T-helper 1 cell treated with Interleukin-12 subunit alpha and Interleukin-12 subunit beta and Interleukin-4 antibody, amounts not matched to agents 30 ng/mL and 1 ng/mL, for 36 hours (primary cell): ENCODE results near the gene WDHD1. TPM values are rescaled to one million over a fixed set of nuclear protein-coding genes. Genes with fewer than 3 reads are reported as not detected.
"Not testable (repeated sequence)": the region's sequence is repeated elsewhere in the genome, so short reads cannot be mapped to it uniquely, and the experiment has no call there.

ENCODE experiments used
- intact Hi-C: fragments of 100-400 bp; cut with micrococcal nuclease; formaldehyde crosslinking; loops from one replicate; pipeline ENCODE4 v1.15.1; 2024
- total RNA-seq: library from RNA; stranded (reverse); gene quantifications from 2 replicates; pipeline ENCODE4 v1.2.3, GENCODE V29; 2022

WDHD1 gene
- total RNA-seq, 1 donor from 2014 or later: 30.5 TPM

DNA sequence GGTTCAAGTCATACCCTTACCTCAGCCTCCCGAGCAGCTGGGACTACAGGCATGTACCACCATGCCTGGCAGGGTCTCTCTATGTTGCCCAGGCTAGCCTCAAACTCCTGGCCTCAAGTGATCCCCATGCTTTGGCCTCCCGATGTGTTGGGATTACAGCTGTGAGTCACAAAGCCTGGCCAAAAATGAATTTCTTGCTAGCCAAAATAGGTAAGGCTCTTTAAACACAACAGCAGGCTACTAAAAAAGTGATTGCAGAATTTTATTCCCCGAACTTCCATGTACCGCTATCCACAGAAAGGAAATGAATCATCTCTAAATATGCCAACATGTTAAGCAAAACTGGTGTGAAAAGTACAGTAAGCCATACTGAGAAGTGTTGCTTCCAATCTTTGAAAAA is 50.6 kb downstream of the WDHD1 start:
- intact Hi-C loops: no loop called here

DNA sequence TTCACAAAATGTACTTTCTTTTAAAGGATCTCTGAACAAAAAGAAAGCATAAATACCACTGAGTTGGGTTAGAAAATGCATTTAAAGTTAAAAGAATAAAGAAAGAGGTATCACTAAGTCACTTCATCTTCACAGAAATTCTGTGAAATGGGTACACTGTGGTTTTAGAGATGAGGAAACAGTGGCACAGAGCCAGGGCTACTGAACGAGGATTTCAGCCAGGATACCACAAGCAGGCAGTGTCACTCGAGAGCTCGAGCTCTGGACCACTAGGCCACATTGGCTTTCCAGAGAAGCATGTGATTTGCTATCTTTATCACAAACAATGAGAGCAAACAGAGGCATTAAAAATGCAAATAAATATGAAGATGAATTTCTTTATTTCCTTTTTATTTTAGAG is 51.0 kb downstream of the WDHD1 start:
- intact Hi-C loops: no loop called here

DNA sequence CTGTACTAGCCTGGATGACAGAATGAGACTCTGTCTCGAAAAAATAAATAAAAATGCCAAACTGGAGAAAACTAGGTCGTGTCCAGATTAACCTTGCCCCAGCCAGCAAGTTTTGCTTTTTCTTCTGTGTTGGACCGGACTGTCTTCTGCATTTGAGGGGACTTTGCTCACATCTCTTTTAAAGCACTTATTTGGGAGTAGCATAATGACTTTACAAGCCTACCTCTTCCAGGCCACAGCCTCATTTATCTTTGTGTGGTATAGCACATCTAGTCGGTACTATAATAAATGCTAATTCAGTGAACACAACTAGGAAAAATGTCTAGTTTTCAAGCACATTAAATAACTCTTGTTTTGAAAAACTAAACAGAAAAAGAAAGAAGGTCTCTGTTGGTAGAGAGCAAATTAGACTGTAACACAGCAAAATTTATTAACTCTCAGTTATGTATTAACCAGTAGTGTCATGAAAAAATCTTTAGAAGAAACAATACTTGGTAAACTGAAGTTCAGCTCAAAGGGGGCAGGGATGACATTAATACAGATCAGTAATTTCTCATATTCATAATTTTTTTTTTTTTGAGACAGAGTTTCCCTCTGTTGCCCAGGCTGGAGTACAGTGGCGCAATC is 52.0 kb downstream of the WDHD1 start:
- intact Hi-C loops: no loop called here

DNA sequence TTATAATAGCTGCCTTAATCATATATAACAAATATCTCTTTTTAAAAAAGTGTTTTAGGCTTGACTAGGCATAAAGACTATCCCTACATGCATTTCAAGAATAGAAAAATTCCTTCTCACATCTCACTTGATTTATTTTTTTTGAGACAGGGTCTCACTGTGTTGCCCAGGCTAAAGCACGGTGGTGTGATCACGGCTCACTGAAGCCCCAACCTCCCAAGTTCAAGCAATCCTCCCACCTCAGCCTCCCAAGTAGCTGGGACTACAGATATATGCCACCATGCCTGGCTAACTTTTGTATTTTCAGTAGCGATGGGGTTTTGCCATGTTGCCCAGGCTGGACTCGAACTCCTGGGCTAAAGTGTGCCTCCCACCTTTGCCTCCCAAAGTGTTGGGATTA is 59.4 kb downstream of the WDHD1 start:
- intact Hi-C loops: no loop called here

DNA sequence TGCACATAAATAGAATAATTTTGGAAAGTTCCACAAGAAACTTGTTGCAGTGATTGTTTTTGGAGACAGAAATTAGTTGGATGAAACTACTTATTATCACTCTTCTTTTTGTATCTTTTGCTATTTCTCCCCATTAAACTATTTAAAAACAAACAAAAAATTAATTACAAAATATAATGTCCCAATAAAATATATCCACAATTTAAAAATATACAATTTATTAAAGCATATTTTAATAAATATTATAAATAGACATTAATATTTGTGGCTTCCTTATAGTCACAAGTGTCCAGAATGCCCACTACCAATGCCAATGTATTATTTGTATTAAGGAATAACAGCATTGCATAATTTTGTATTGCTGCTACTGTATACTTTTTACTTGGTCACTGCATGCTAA is 71.8 kb downstream of the WDHD1 start:
- intact Hi-C loops: no loop called here

DNA sequence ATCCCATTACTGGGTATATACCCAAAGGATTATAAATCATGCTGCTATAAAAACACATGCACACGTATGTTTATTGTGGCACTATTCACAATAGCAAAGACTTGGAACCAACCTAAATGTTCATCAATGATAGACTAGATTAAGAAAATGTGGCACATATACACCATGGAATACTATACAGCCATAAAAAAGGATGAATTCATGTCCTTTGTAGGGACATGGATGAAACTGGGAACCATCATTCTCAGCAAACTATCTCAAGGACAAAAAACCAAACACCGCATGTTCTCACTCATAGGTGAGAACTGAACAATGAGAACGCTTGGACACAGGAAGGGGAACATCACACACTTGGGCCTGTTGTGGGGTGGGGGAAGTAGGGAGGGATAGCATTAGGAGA is 73.3 kb downstream of the WDHD1 start:
- intact Hi-C loops: not testable (repeated sequence)

DNA sequence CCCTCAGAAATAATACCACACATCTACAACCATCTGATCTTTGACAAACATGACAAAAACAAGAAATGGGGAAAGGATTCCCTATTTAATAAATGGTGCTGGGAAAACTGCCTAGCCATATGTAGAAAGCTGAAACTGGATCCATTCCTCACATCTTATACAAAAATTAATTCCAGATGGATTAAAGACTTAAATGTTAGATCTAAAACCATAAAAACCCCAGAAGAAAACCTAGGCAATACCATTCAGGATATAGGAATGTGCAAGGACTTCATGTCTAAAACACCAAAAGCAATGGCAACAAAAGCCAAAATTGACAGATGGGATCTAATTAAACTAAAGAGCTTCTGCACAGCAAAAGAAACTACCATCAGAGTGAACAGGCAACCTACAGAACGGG is 74.1 kb downstream of the WDHD1 start:
- intact Hi-C loops: not testable (repeated sequence)

DNA sequence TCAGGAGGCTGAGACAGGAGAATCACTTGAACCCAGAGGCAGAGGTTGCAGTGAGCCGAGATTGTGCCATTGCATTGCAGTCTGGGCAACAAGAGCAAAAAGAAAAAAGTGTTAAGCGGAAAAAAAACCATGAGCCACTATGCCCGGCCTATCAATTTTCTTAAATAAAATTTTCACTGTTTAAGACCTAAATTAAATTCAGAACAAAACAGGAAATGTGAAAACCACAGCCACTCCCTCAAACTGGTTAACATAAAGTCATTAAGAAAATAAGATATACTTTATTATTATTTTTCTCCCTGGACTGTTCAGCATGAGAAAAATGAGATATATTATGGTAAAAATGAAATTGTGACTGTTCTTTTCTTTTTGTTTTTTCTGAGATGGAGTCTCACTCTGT is 79.7 kb downstream of the WDHD1 start:
- intact Hi-C loops: no loop called here

DNA sequence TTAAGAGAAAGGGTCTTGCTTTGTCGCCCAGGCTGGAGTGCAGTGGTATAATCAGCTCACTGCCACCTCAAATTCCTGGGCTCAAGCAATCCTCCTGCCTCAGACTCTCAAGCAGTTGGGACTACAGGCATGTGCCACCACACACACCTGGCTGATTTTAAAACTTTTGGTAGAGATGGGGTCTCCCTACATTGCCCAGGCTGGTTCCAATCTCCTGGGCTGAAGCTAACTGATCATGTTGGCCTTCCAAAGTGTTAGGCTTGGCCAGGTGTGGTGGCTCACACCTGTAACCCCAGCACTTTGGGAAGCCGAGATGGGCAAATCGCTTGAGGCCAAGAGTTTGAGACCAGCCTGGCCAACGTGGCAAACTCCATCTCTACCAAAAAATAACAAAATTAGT is 80.4 kb downstream of the WDHD1 start:
- intact Hi-C loops: no loop called here

DNA sequence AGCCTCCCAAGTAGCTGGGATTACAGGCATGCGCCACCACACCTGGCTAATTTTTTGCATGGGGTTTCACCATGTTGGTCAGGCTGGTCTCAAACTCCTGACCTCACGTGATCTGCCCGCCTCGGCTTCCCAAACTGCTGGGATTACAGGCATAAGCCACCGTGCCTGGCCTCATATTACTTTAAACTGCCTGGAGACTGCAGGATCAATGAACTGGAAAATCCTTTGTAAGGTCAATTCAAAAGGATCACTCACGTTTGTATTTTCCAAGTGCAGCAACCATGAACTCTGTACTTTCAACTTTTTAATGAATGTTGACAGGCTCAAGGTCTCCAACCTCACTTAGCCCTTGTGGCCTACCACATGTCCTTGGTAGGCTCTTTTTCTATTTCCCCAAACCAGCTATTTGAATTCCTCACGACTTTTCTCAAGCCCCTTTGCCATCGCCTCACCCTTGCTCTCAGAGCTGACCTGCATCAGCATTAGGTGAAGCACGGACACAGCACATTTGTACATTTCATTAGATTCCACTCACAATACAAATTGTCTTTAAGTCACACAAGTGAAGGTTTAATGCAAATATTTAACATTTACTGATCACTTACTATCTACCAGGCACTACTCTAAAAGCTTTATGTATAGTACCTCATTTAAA is 82.0 kb downstream of the WDHD1 start:
- intact Hi-C loops: no loop called here

DNA sequence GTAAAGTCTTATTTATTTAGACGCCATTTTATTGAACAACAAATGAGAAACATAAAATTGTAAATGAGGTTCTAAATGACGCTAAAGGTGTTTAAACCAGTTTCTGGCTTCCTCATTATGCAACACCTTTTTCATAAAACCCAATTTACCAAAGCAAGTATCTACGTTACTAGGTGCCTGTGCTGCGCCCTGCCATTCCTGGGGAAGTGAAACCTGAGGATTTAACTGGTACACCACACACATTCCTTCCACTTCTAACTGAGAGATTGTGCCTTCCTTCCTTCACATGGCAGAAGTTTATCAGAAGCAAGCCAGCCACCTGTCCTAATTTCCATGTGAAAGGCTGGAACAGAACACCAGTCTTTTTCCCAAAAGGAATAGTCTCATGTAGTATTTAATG is 84.0 kb downstream of the WDHD1 start:
- intact Hi-C loops: no loop called here

DNA sequence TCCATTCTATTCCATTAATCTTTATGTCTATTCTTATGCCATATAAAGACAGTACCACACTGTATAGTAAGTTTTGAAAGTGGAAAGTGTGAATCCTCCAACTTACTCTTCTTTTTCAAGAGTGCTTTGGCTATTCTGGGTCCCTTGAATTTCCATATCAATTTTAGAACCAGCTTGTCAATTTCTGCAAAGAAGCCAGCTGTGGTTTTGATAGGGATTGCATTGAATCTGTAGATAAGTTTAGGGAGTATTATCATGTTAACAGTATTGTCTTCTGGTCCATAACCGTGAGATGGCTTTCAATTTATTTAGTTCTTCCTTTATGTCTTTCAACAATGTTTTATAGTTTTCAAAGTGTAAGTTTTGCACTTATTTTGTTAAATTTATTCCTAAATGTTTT is 90.1 kb downstream of the WDHD1 start:
- intact Hi-C loops: no loop called here

DNA sequence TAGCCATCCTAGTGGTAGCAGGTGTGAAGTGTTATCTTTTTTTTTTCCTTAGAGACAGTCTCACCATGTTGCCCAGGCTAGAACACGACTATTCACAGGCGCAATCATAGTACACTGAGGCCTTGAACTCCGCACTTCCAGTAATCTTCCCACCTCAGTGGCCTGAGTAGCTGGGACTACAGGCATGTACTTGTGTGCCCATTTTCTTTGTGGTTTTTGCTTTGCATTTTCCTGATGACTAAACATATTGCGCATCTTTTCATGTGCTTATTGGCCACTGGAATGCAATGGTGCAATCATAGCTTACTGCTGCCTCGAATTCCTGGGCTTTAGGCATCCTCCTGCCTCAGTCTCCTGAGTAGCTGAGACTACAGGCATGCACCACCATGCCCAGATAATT is 90.9 kb downstream of the WDHD1 start:
- intact Hi-C loops: no loop called here

DNA sequence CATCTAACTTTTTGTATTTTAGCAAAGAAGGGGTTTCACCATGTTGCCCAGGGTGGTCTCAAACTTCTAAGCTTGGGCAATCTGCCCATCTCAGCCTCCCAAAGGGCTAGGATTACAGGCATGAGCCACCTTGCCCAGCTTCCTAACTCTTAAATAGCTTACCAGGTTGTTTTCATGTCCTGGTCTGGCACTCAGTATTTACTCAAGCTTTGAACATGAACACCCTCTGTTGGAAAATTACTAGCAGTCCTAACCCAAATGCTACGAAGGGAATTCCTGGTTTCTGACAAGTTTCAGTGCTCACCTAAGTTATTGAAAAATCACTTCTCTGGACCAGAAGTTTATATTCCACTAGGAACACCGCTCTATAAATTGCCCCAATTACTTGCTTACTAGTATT is 91.8 kb downstream of the WDHD1 start:
- intact Hi-C loops: no loop called here

DNA sequence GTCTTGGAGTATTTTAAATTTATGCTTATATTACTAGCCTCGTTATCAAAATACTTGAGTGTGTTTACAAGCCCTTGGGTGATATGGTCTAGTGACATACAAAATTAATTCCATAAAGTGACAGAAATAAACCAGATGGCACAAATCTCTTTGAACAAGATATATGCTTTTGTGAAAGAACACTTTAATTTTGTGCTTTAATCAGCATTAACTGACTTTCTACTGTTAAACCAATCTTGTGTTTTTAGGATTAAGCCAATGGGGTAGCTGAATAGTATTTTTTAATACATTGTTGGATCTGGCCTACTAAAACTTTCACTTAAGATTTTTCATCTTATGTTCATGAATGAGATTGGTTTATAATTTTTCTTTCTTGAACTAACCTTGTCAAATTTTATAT is 93.9 kb downstream of the WDHD1 start:
- intact Hi-C loops: no loop called here

DNA sequence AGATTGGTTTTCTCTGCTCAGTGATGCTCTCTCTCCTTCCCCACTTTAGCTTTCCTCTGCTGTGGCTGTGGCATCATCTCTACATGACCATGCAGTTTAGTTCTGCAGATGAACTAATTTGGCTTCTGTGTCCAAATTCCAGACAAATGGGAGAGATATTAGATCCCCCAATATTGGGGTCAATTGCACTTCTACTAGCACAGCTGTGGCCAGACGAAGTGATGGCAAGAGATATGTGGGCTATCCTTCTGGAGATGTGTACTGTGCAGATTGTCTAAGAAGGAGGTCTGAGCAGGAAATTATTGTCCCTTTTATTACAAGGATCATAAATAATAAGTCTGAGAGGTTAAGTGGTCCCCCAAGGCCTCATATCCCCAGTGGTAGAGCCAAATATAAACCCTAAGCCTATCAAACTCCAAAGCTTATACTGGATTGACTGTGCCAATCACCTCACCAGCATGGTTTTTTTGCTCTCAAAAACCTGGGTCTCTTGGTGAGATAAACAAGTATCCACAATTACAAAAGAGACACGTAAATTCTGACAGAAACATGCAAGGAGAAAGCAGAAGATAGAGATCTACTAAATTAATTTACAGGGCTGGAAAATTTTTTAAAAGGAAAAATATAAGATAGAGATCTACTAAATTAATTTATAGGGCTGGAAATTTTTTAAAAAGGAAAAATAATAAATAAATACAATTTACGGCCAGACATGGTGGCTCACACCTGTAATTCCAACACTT is 95.1 kb downstream of the WDHD1 start:
- intact Hi-C loops: no loop called here

DNA sequence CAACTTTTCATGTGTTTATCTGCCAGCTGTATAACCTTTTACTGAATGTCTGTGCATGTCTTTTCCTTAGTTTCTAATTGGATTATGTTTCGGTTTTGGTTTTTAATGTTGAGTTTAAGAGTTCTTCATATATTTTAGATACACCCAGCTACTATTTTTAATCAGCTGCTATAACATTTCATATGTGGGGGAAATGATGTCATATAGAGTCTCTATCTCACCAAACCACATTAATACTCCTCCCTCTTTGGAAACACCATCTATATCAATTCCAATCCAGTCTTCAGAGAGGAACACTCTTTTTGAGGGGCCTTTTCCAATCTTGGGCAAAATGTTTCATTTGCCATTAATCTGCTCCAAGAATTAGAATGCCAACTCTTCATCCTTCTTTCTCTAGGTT is 95.8 kb downstream of the WDHD1 start:
- intact Hi-C loops: no loop called here

DNA sequence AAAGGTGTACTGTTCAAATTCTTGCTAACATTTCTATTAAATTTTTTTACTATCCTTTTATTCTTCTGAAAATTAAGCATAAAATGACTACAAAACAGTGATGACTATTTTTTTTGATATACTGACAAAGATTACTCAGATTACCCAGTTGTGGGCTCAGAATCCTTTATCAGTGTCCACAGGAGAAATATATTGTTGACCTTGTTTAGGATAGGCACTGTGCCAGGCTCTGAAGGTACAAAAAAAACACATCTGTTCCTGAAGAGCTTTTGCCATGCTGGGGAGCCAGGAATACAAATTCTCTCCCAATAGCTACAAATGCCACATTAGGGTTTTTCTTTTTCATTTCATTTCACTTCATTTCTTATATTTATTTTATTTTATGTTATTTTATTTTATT is 97.3 kb downstream of the WDHD1 start:
- intact Hi-C loops: no loop called here

DNA sequence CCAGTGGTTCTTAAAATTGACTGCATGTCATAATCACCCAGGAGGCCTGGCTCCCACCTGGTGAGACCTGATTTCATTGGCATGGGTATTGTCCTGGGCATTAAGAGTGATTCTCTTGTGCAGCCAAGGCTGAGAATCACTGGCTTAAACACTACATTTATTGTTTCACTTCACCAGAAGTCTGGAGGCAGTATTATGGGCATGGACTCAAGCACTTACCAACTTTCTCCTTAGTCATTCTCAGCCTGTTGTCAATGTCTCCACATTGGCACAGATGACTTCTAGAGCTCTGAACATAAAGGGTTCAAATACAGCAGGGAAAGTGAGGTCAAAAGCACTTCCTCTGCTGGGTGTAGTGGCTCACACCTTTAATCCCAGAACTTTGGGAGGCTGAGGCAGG is 98.7 kb downstream of the WDHD1 start:
- intact Hi-C loops: no loop called here

DNA sequence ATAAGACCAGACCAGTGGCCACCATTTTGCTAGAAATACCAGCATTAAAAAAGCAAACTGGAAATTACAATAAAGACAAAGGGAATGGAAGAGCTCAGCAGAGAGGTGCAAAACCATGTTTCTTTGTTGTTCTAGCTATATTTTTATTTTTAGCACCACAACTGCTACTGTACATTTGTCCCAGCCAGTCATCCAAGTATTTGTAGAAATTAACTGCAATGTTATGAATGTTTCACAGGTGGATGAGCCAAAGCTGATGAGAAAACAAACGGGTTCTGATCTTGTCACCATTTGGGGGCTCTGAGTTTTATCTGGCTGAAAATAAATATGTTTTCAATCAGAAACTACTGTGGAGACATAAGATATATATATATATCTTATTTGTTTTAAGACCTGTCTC is 99.3 kb downstream of the WDHD1 start:
- intact Hi-C loops: no loop called here

DNA sequence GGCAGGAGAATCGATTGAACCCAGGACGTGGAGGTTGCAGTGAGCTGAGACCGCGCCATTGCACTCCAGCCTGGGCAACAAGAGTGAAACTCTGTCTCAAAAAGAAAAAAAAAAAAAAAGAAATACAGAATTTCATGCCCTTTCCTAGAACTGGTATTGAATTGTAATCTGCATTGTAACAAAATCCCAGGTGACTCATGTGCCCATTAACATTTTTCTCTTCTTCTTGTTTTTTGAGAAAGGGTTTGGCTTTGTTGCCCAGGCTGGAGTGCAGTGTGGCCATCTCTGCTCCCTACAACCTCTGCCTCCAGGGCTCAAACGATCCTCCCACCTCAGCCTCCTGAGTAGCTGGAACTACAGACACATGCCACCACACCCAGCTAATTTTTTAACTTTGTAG is 100.3 kb downstream of the WDHD1 start:
- intact Hi-C loops: not testable (repeated sequence)

DNA sequence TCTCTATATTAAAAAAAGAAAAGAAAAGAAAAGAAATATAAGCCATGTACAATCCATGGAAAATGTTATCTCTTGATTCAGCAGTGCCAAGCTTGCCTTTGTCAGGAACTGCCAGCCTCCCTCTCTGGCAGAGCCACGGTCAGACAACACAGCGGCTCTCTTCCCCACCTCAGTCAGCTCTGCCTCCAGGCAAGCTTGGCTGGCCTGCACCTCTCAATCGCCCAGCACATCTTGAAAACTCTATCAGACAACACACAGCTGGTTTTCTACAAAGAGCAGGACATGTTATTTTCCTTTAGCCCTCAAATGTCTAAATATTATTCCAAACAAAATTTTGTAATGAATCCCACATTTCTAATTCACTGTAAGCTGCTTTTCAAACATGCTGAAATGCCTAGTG is 104.3 kb downstream of the WDHD1 start:
- intact Hi-C loops: no loop called here

DNA sequence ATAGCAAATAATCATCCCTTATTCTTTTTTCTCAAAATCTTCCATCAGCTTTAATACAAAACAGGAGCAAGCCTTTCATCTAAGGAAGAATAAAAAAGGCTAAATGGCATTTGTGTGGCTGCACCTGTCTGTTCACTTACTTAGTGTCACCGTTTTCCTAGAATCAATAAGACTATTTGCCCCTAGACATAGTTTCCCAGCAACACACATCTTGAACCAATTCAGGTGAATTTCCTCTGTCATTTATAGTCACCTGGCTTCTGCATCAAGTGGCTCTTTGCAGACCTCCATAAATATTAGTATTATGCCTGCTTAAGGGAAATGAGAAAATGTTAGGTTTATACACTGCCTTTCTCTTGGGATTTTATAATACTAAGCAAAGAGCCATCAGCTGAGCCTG is 106.8 kb downstream of the WDHD1 start:
- intact Hi-C loops: no loop called here
